ENCODE results near the gene CYP2F1. TPM values are rescaled to one million over a fixed set of nuclear protein-coding genes. Genes with fewer than 3 reads are reported as not detected.
A peak's percentile ranks its signal among the peaks of the same experiment; 100 is the strongest.

The CYP2F1 gene
- polyA plus RNA-seq, 2 of the 4 experiments (the other 2 are of a cell fraction) = not detected

- peak in 1 of 2 experiments; percentile 64 for DNase-seq (ENCODE audit: low read depth in 1 of 2, low spot score in 1 of 2)
- CTCF ChIA-PET = interaction anchor here (0.6 to 7.2 kb wide), 12 partner anchors 9 to 619 kb away, joined by 3 to 49 read pairs (median 6); partner anchors contain the start of gene CYP2S1
Observed at GRCh38 chr19:41159881-41160280, 45.6 kb downstream of the CYP2F1 start.

GRCh38 chr19:41161903-41162302 is 47.7 kb downstream of the CYP2F1 start:
- ATAC-seq (peak in 1 of 2 experiments; percentile 20; a peak in 3 of 6 replicates), FAIRE-seq (no peak), DNase-seq (ENCODE audit: low read depth in 1 of 2, low spot score in 1 of 2) (peak in 1 of 2 experiments; percentile 74)
- peak; percentile 40 for TF ChIP-seq CTCF (IDR thresholded peaks at IDR 0.05)
- no peak for TF ChIP-seq MAX (IDR thresholded peaks at IDR 0.05)
- peak in 1 of 2 experiments; percentile 20; a peak in 1 of 5 replicates for TF ChIP-seq RAD21 (conservative IDR thresholded peaks at IDR 0.05 in 1 of 2, IDR thresholded peaks at IDR 0.05 in 1 of 2)
- 0 out of 2 replicates have a peak, but pooled peaks have one; percentile 32 for TF ChIP-seq CHD4 (IDR thresholded peaks at IDR 0.05; ENCODE audit: borderline replicate concordance)
- H3K4me3 ChIP-seq = no peak overlapping the region
- POLR2A ChIA-PET = no interaction called here
- CTCF ChIA-PET = interaction anchor here (0.6 to 7.2 kb wide), 6 partner anchors 17 to 101 kb away, joined by 3 to 49 read pairs (median 3); no protein-coding TSS in a partner anchor
- H3K9me3 ChIP-seq = 0 out of 3 replicates have a peak, but pooled peaks cover 6% of the 10 kb centered on the region
- no peak overlapping the region for H3K27ac ChIP-seq
- H3K4me2 ChIP-seq = no peak overlapping the region
- H3K4me1 ChIP-seq = peaks cover 19% of the 10 kb centered on the region
- WGBS (ENCODE audit: missing lambda C conversion rate) = 96% methylated on average over 5 of the region's 5 CpGs

More at GRCh38 chr19:41159881-41160280, 45.6 kb downstream of the CYP2F1 start:
- Histone ChIP-seq H3K4me1 (peaks cover 15% of the 10 kb centered on the region), H3K27ac (peak overlapping the region in 1 of 2 experiments; percentile 19; a peak in 1 of 6 replicates), H3K4me2 (no peak overlapping the region), H3K9me3 (peaks cover 16% of the 10 kb centered on the region; the same call in 2 of the 3 replicates), H3K4me3 (no peak overlapping the region)
- FAIRE-seq (peak; percentile 77), ATAC-seq (peak in 1 of 2 experiments; percentile 48; a peak in 3 of 6 replicates)
- no peak for TF ChIP-seq RARB (CRISPR knock-in tag; IDR thresholded peaks at IDR 0.05)
- TF ChIP-seq CBX2 (IDR thresholded peaks at IDR 0.05; ENCODE audit: borderline replicate concordance, low read depth) = no peak
- no peak for TF ChIP-seq HOXB13 (CRISPR knock-in tag; IDR thresholded peaks at IDR 0.05; ENCODE audit: low read depth)
- TF ChIP-seq MYC (IDR thresholded peaks at IDR 0.05; ENCODE audit: borderline replicate concordance, low read length) = no peak
- TF ChIP-seq KDM1A (IDR thresholded peaks at IDR 0.05; ENCODE audit: low read depth) = no peak
- 78% methylated on average over 2 of the region's 2 CpGs for WGBS (ENCODE audit: missing lambda C conversion rate)
- POLR2A ChIA-PET = interaction anchor here (1.0 to 1.2 kb wide), 2 partner anchors 16 to 103 kb away, joined by 3 to 6 read pairs; no protein-coding TSS in a partner anchor

- H3K4me3 ChIP-seq = no peak overlapping the region
- 86% methylated on average over 14 of the region's 14 CpGs for WGBS (ENCODE audit: missing lambda C conversion rate)
- no peak overlapping the region for H3K4me2 ChIP-seq
- peak; percentile 82 for FAIRE-seq
- H3K9me3 ChIP-seq = no peaks in the 10 kb centered on the region
- H3K27ac ChIP-seq = no peak overlapping the region
- ATAC-seq = no peak; a peak in 2 of 6 replicates
- H3K4me1 ChIP-seq = peaks cover 4% of the 10 kb centered on the region; the same call in 2 of the 3 replicates
- DNase-seq (ENCODE audit: low read depth in 1 of 2, low spot score in 1 of 2) = no peak
- TF ChIP-seq FOXS1 (CRISPR knock-in tag; IDR thresholded peaks at IDR 0.05) = no peak
- TF ChIP-seq BHLHE40 (IDR thresholded peaks at IDR 0.05; ENCODE audit: low read depth, low read length) = no peak
- TF ChIP-seq FOSL2 (IDR thresholded peaks at IDR 0.05) = no peak
- TF ChIP-seq FOSL2 (CRISPR knock-in tag; IDR thresholded peaks at IDR 0.05) = no peak
- TF ChIP-seq TP53 (CRISPR knock-in tag; IDR thresholded peaks at IDR 0.05) = no peak
- TF ChIP-seq ZNF302 (CRISPR knock-in tag; IDR thresholded peaks at IDR 0.05) = no peak
- no peak for TF ChIP-seq JUN (IDR thresholded peaks at IDR 0.05)
- no peak for TF ChIP-seq HES2 (IDR thresholded peaks at IDR 0.05)
- TF ChIP-seq POLR2AphosphoS2 (conservative IDR thresholded peaks at IDR 0.05; ENCODE audit: low read length) = no peak
- TF ChIP-seq RNF2 (IDR thresholded peaks at IDR 0.05; ENCODE audit: borderline replicate concordance, low read depth) = no peak
- no peak for TF ChIP-seq TFCP2L1 (CRISPR knock-in tag; IDR thresholded peaks at IDR 0.05)
- no peak for TF ChIP-seq NFE2L2 (conservative IDR thresholded peaks at IDR 0.05; ENCODE audit: low read length)
- no peak for TF ChIP-seq HEYL (CRISPR knock-in tag; IDR thresholded peaks at IDR 0.05)
- no peak for TF ChIP-seq NPAS2 (CRISPR knock-in tag; IDR thresholded peaks at IDR 0.05; ENCODE audit: borderline replicate concordance)
- no peak for TF ChIP-seq POLR2A (IDR thresholded peaks at IDR 0.05; ENCODE audit: low read length)
- no peak for TF ChIP-seq RFX5 (IDR thresholded peaks at IDR 0.05)
- TF ChIP-seq HOXA7 (CRISPR knock-in tag; IDR thresholded peaks at IDR 0.05) = no peak
- no peak for TF ChIP-seq EHF (CRISPR knock-in tag; IDR thresholded peaks at IDR 0.05)
- no peak for TF ChIP-seq ZC3H11A (IDR thresholded peaks at IDR 0.05)
- TF ChIP-seq CHD4 (IDR thresholded peaks at IDR 0.05; ENCODE audit: borderline replicate concordance) = no peak
- POLR2A ChIA-PET = no interaction called here
- CTCF ChIA-PET = interaction anchor here (0.6 to 2.7 kb wide), 8 partner anchors 9 to 1373 kb away, joined by 3 to 14 read pairs (median 4); no protein-coding TSS in a partner anchor
Observed at GRCh38 chr19:41166944-41167804, 52.9 kb downstream of the CYP2F1 start.

All from A549 (cell line).